ENCODE results near the gene GPBP1L1.

DNA sequence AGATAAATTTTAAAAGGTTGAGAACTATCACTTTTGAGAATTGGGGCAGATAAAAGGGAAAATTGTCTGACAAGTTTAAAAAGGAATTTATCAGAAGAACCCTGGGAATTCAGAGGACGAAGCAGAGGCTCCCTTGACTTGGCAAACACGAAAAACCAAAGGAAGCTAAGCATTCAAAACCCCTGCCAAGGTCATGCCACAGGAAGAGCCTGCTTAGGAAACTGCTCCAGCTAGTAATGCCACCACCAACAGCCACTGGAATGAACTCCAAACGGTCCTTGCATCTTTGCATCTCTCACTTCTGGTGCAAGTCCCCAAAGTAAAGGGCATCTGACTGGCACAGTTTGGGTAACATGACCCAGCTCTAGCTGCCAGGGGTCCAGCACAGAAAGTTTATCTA lies 7.2 kb downstream of the GPBP1L1 start:
- TF ChIP-seq EZH2 (IDR thresholded peaks at IDR 0.05; ENCODE audit: insufficient read depth, poor library complexity, severe bottlenecking) = no peak
- TF ChIP-seq EZH2phosphoT487 (IDR thresholded peaks at IDR 0.05; ENCODE audit: insufficient read depth, low read depth) = no peak

All from GM23248 (cell line).